Measurements from ENCODE around the gene LCE2A. TPM values are rescaled to one million over a fixed set of nuclear protein-coding genes. Genes with fewer than 3 reads are reported as not detected.

The LCE2A gene
- total and polyA plus RNA-seq, 9 of the 15 experiments (the other 6 are each of a cell fraction or from before 2014, with no cell fraction given): not detected

DNA sequence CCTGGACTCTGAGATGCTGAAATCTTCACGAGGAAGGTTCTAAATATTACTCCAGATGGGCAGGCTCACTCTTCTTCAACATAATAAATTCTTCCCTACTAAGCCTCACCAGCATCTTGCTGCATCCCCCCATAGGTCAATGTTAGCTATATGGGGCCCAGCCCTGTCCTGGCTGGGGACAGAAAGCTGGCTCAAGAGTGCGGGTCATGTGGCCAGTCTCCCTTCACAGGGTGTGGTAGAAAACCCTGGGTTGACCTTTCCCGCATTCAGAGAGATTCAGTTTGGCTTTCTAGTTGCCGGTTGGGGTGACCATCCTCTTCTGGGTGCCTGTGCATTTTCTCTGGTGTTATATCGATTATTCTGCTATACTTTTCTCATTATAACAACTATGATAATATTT is 39.9 kb downstream of the LCE2A start:
- intact Hi-C loops (cut with micrococcal nuclease) (no loop called here), in situ Hi-C loops (cut with MboI) (no loop called here)
- FAIRE-seq (no peak), DNase-seq (ENCODE audit: extremely low read depth in 1 of 4, low spot score in 3 of 4) (no peak), ATAC-seq (no peak)
- no peak overlapping the region for H2AFZ ChIP-seq (ENCODE audit: low read depth, low read length)
- no peak overlapping the region for H3K27ac ChIP-seq (ENCODE audit: extremely low read depth, low read depth, low read length)
- ChIA-PET POLR2A (no interaction called here), CTCF (ENCODE audit: low intra/inter-chr PET ratio) (no interaction called here)
- no peaks in the 10 kb centered on the region for H3K9me3 ChIP-seq (replicated peaks; ENCODE audit: control insufficient read depth, insufficient read depth, low read depth, low read length)
- H3K9me1 ChIP-seq (ENCODE audit: control insufficient read depth, insufficient read depth, low read length): no peaks in the 10 kb centered on the region
- no peaks in the 10 kb centered on the region for H4K20me1 ChIP-seq (replicated peaks; ENCODE audit: control insufficient read depth, insufficient read depth, low read length)
- H3K9ac ChIP-seq (ENCODE audit: insufficient read depth in 1 of 2, low read depth in 2 of 2, low read length in 2 of 2): no peak overlapping the region
- 1% methylated on average over 5 of the region's 5 CpGs for WGBS (ENCODE audit: insufficient coverage, low coverage, missing lambda C conversion rate)
- no TSS peak for BruUV-seq (replicated peaks)
- H3K4me3 ChIP-seq: no peak overlapping the region
- no peaks in the 10 kb centered on the region for H3K36me3 ChIP-seq (ENCODE audit: control insufficient read depth, insufficient read depth, low read length)
- H3K79me2 ChIP-seq (ENCODE audit: control insufficient read depth, insufficient read depth, low read length): no peaks in the 10 kb centered on the region
- TF ChIP-seq, protein P1, sequence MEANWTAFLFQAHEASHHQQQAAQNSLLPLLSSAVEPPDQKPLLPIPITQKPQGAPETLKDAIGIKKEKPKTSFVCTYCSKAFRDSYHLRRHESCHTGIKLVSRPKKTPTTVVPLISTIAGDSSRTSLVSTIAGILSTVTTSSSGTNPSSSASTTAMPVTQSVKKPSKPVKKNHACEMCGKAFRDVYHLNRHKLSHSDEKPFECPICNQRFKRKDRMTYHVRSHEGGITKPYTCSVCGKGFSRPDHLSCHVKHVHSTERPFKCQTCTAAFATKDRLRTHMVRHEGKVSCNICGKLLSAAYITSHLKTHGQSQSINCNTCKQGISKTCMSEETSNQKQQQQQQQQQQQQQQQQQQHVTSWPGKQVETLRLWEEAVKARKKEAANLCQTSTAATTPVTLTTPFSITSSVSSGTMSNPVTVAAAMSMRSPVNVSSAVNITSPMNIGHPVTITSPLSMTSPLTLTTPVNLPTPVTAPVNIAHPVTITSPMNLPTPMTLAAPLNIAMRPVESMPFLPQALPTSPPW (CRISPR knock-in tag; IDR thresholded peaks at IDR 0.05): no peak
- TF ChIP-seq TCF7 (IDR thresholded peaks at IDR 0.05; ENCODE audit: borderline replicate concordance) (no peak), NFIC (IDR thresholded peaks at IDR 0.05) (no peak), HMG20B (CRISPR knock-in tag; IDR thresholded peaks at IDR 0.05) (no peak), CC2D1A (IDR thresholded peaks at IDR 0.05) (no peak), CEBPG (CRISPR knock-in tag; IDR thresholded peaks at IDR 0.05) (no peak), CEBPG (tag; conservative IDR thresholded peaks at IDR 0.05 in 1 of 2, IDR thresholded peaks at IDR 0.05 in 1 of 2) (no peak), FUS (optimal IDR thresholded peaks at IDR 0.05; ENCODE audit: low read depth, low read length) (no peak), OTX1 (CRISPR knock-in tag; IDR thresholded peaks at IDR 0.05) (no peak), ELF1 (tag; IDR thresholded peaks at IDR 0.05) (no peak), XRCC3 (IDR thresholded peaks at IDR 0.05) (no peak), POLR2A (conservative IDR thresholded peaks at IDR 0.05) (no peak), ADNP (tag; IDR thresholded peaks at IDR 0.05) (no peak), PRPF4 (IDR thresholded peaks at IDR 0.05; ENCODE audit: insufficient read depth, low read depth, low read length, poor library complexity, severe bottlenecking) (no peak), PTBP1 (IDR thresholded peaks at IDR 0.05; ENCODE audit: low read depth, low read length) (no peak), EP300 (IDR thresholded peaks at IDR 0.05; ENCODE audit: low read length) (no peak)
- TF ChIP-seq, protein P2, sequence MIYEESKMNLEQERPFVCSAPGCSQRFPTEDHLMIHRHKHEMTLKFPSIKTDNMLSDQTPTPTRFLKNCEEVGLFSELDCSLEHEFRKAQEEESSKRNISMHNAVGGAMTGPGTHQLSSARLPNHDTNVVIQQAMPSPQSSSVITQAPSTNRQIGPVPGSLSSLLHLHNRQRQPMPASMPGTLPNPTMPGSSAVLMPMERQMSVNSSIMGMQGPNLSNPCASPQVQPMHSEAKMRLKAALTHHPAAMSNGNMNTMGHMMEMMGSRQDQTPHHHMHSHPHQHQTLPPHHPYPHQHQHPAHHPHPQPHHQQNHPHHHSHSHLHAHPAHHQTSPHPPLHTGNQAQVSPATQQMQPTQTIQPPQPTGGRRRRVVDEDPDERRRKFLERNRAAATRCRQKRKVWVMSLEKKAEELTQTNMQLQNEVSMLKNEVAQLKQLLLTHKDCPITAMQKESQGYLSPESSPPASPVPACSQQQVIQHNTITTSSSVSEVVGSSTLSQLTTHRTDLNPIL (CRISPR knock-in tag; IDR thresholded peaks at IDR 0.05): no peak
- TF ChIP-seq, protein P3, sequence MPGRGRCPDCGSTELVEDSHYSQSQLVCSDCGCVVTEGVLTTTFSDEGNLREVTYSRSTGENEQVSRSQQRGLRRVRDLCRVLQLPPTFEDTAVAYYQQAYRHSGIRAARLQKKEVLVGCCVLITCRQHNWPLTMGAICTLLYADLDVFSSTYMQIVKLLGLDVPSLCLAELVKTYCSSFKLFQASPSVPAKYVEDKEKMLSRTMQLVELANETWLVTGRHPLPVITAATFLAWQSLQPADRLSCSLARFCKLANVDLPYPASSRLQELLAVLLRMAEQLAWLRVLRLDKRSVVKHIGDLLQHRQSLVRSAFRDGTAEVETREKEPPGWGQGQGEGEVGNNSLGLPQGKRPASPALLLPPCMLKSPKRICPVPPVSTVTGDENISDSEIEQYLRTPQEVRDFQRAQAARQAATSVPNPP (IDR thresholded peaks at IDR 0.05; ENCODE audit: borderline replicate concordance, insufficient read depth, insufficient read length): no peak
- TF ChIP-seq, protein P4, sequence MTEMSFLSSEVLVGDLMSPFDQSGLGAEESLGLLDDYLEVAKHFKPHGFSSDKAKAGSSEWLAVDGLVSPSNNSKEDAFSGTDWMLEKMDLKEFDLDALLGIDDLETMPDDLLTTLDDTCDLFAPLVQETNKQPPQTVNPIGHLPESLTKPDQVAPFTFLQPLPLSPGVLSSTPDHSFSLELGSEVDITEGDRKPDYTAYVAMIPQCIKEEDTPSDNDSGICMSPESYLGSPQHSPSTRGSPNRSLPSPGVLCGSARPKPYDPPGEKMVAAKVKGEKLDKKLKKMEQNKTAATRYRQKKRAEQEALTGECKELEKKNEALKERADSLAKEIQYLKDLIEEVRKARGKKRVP (CRISPR knock-in tag; IDR thresholded peaks at IDR 0.05): no peak
- H3K4me2 ChIP-seq (ENCODE audit: insufficient read depth, low read length): no peak overlapping the region
- H3K27me3 ChIP-seq (ENCODE audit: control insufficient read depth in 2 of 2, insufficient read depth in 2 of 2, low read length in 2 of 2): no peaks in the 10 kb centered on the region
- no peaks in the 10 kb centered on the region for H3K4me1 ChIP-seq (replicated peaks in 1 of 2; ENCODE audit: control insufficient read depth in 2 of 2, insufficient read depth in 2 of 2, low read length in 2 of 2)

Measured in K562 (cell line).